K562 (cell line): ENCODE results near the gene IBA57. TPM values are rescaled to one million over a fixed set of nuclear protein-coding genes. Genes with fewer than 3 reads are reported as not detected.

Experiments used
- ARID2 ChIP-seq: fragments of 450-650 bp; IDR thresholded peaks from 2 replicates; pipeline ENCODE4 v1.6.1; 2017; ENCODE audit warnings: antibody characterized with exemption, mild to moderate bottlenecking
- BRF1 ChIP-seq: IDR thresholded peaks from 3 replicates; pipeline ENCODE4 v1.6.1; 2011; ENCODE audit warnings: borderline replicate concordance, mild to moderate bottlenecking; ENCODE audit not compliant: insufficient read length; ENCODE audit errors: extremely low read depth
- COPS2 ChIP-seq: fragments of 450-650 bp; conservative IDR thresholded peaks from 2 replicates; pipeline ENCODE4 v1.6.1; 2016; ENCODE audit warnings: mild to moderate bottlenecking, moderate library complexity
- DDX20 ChIP-seq: fragments of 450-650 bp; IDR thresholded peaks from 2 replicates; pipeline ENCODE4 v1.6.1; 2016; ENCODE audit warnings: missing genetic modification characterization, low read depth, mild to moderate bottlenecking, missing compliant biosample characterization, moderate library complexity
- EHMT2 ChIP-seq: fragments of 450-650 bp; IDR thresholded peaks from 2 replicates; pipeline ENCODE4 v1.6.1; 2018; ENCODE audit warnings: antibody characterized with exemption
- GATA2 ChIP-seq: sonication (generic); formaldehyde crosslinking; IDR thresholded peaks from 2 replicates; pipeline ENCODE4 v1.4.0; 2020; ENCODE audit warnings: mild to moderate bottlenecking, missing genetic modification reagents
- HDAC2 ChIP-seq: fragments of 450-650 bp; IDR thresholded peaks from 2 replicates; pipeline ENCODE4 v1.6.1; 2016; ENCODE audit warnings: mild to moderate bottlenecking
- HMG20A ChIP-seq: fragments of 450-650 bp; formaldehyde crosslinking; conservative IDR thresholded peaks from 2 replicates; pipeline ENCODE4 v1.4.0; 2020; ENCODE audit warnings: mild to moderate bottlenecking, mixed read lengths
- NCOA2 ChIP-seq, 2 experiments: fragments of 450-650 bp; IDR thresholded peaks; 2 replicates each; pipeline ENCODE4 v1.6.1; 2018; ENCODE audit warnings: mild to moderate bottlenecking in 2 of 2, moderate library complexity in 1 of 2; ENCODE audit not compliant: partially characterized antibody in 2 of 2
- PHF8 ChIP-seq: fragments of 200-600 bp; sonication (generic); IDR thresholded peaks from 2 replicates; pipeline ENCODE4 v1.6.1; 2012; ENCODE audit warnings: mixed run types, mild to moderate bottlenecking, inconsistent platforms, low read length, moderate library complexity, borderline replicate concordance
- RBM17 ChIP-seq: fragments of 200-400 bp; formaldehyde crosslinking; IDR thresholded peaks from 2 replicates; pipeline ENCODE4 v1.6.1; 2017; ENCODE audit warnings: low read depth, mild to moderate bottlenecking, low read length, borderline replicate concordance
- RREB1 ChIP-seq: fragments of 250-450 bp; sonication (Bioruptor Pico); IDR thresholded peaks from 2 replicates; pipeline ENCODE4 v1.4.0; 2020
- SUPT5H ChIP-seq: fragments of 450-650 bp; IDR thresholded peaks from 2 replicates; pipeline ENCODE4 v1.6.1; 2016
- TEAD4 ChIP-seq, 2 experiments: sonication (generic) in 1 of 2; formaldehyde crosslinking in 1 of 2; IDR thresholded peaks; 2 replicates each; pipeline versions ENCODE4 v1.6.1 to v1.8.0; 2012 to 2022; ENCODE audit warnings: borderline replicate concordance in 1 of 2, inconsistent platforms in 1 of 2, low read length in 1 of 2, mild to moderate bottlenecking in 1 of 2, missing genetic modification reagents in 1 of 2
- TFAP4 ChIP-seq: sonication (generic); formaldehyde crosslinking; IDR thresholded peaks from 2 replicates; pipeline ENCODE4 v1.8.0; 2022; ENCODE audit warnings: missing genetic modification reagents, mild to moderate bottlenecking, moderate library complexity, borderline replicate concordance
- TGIF2 ChIP-seq: sonication (generic); formaldehyde crosslinking; IDR thresholded peaks from 2 replicates; pipeline ENCODE4 v1.8.1; 2022; ENCODE audit warnings: mild to moderate bottlenecking, missing genetic modification reagents, moderate library complexity
- ZNF431 ChIP-seq: sonication (generic); formaldehyde crosslinking; IDR thresholded peaks from 2 replicates; pipeline ENCODE4 v1.8.0; 2022; ENCODE audit warnings: mild to moderate bottlenecking, missing genetic modification reagents
- polyA plus RNA-seq, 8 experiments: library from polyadenylated mRNA; depleted of rRNA in 4 of 8; stranded (reverse) in 5 of 8; unstranded in 3 of 8; fragments of >200 nt; fragmentation: Nextera tagmentation in 2 of 8; fragmentation: Illumina TruSeq in 1 of 8; extraction: Ambion mirVana in 2 of 8; extraction: Trizol in 1 of 8; gene quantifications; 2 replicates each; pipeline versions ENCODE4 v1.2.1 to v1.2.3, GENCODE V29; 2011 to 2014; ENCODE audit warnings: inconsistent platforms in 1 of 8, missing spikeins in 1 of 8
- total RNA-seq, 7 experiments: library from RNA; depleted of rRNA in 6 of 7; stranded (reverse); fragments of >200 nt in 6 of 7; fragmentation: Illumina TruSeq in 2 of 7; extraction: Trizol in 2 of 7; gene quantifications; 2 replicates each; pipeline versions ENCODE4 v1.2.1 to v1.2.3, GENCODE V29; 2011 to 2021; ENCODE audit warnings: low replicate concordance in 1 of 7
- TF ChIP-seq, protein P1 (sequence below): IDR thresholded peaks from 2 replicates; pipeline ENCODE4 v1.6.1; 2011; ENCODE audit not compliant: insufficient read length; ENCODE audit errors: extremely low read depth
- TF ChIP-seq, protein P2 (sequence below): fragments of 450-650 bp; IDR thresholded peaks from 2 replicates; pipeline ENCODE4 v1.6.1; 2016; ENCODE audit warnings: antibody characterized with exemption

Gene IBA57
- total and polyA plus RNA-seq, 9 of the 15 experiments (the other 6 are each of a cell fraction or from before 2014, with no cell fraction given): 0.77 to 15.5 (median 2.7) TPM

DNA sequence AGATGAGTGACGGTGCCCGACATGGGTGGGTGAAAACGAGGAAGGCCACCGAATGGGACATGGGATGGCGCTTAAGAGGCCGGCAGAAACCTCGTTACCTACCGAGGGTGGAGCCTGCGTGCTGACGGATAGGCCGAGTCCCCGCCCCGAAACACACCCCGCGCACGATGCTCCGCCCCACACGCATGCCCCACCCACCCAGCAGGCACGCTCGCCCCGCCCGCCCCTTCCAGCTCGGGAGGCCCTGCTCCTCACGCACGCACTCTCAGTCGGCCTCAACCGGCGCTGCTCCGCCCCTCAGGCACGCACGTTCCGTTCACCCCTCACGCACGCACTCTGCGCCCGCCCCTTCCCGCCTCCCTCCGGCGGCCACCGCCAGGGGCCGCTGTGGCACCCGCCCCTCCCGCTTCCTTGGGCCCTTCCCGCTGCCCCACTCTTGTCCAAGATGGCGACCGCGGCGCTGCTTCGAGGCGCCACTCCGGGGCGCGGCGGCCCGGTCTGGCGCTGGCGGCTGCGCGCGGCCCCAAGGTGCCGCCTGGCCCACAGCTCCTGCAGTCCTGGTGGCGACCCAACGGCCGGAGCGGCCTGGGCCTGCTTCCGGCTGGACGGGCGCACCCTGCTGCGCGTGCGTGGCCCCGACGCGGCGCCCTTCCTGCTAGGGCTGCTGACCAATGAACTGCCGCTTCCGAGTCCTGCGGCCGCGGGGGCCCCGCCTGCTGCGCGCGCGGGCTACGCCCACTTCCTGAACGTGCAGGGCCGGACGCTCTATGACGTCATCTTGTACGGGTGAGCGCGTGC lies at the start of gene IBA57 (continued):
- TF ChIP-seq PHF8 (peak; percentile 99), NCOA2 (IDR thresholded peaks at IDR 0.05; ENCODE audit: partially characterized antibody in 2 of 2) (no peak), RBM17 (no peak), TEAD4 (IDR thresholded peaks at IDR 0.05; ENCODE audit: low read length) (no peak; the same call in 1 of the 2 replicates), TEAD4 (CRISPR knock-in tag; IDR thresholded peaks at IDR 0.05; ENCODE audit: borderline replicate concordance) (peak; percentile 83; the same call in 1 of the 2 replicates), COPS2 (no peak), TGIF2 (no peak), HDAC2 (no peak), ZNF431 (CRISPR knock-in tag) (peak; percentile 72; the same call in 1 of the 2 replicates), TFAP4 (CRISPR knock-in tag) (peak; percentile 54; the same call in 1 of the 2 replicates), EHMT2 (no peak), ARID2 (no peak), SUPT5H (no peak; the same call in none of the 2 replicates), HMG20A (CRISPR knock-in tag) (no peak), BRF1 (no peak), GATA2 (CRISPR knock-in tag) (no peak), DDX20 (no peak), RREB1 (CRISPR knock-in tag) (peak; percentile 87)
- TF ChIP-seq, protein P1, sequence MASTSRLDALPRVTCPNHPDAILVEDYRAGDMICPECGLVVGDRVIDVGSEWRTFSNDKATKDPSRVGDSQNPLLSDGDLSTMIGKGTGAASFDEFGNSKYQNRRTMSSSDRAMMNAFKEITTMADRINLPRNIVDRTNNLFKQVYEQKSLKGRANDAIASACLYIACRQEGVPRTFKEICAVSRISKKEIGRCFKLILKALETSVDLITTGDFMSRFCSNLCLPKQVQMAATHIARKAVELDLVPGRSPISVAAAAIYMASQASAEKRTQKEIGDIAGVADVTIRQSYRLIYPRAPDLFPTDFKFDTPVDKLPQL: no peak
- TF ChIP-seq, protein P2, sequence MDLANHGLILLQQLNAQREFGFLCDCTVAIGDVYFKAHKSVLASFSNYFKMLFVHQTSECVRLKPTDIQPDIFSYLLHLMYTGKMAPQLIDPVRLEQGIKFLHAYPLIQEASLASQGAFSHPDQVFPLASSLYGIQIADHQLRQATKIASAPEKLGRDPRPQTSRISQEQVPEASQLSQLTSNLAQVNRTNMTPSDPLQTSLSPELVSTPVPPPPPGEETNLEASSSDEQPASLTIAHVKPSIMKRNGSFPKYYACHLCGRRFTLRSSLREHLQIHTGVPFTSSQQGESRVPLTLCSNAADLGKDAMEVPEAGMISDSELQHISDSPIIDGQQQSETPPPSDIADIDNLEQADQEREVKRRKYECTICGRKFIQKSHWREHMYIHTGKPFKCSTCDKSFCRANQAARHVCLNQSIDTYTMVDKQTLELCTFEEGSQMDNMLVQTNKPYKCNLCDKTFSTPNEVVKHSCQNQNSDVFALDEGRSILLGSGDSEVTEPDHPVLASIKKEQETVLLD: peak; percentile 95
